HS-27A (cell line): ENCODE measurements around the gene CEP112.

Source experiments
- DNase-seq: peaks from one replicate; pipeline ENCODE4 v3.0.0-alpha.2; 2012; ENCODE audit warnings: low read depth, missing footprints

The CEP112 gene

DNA sequence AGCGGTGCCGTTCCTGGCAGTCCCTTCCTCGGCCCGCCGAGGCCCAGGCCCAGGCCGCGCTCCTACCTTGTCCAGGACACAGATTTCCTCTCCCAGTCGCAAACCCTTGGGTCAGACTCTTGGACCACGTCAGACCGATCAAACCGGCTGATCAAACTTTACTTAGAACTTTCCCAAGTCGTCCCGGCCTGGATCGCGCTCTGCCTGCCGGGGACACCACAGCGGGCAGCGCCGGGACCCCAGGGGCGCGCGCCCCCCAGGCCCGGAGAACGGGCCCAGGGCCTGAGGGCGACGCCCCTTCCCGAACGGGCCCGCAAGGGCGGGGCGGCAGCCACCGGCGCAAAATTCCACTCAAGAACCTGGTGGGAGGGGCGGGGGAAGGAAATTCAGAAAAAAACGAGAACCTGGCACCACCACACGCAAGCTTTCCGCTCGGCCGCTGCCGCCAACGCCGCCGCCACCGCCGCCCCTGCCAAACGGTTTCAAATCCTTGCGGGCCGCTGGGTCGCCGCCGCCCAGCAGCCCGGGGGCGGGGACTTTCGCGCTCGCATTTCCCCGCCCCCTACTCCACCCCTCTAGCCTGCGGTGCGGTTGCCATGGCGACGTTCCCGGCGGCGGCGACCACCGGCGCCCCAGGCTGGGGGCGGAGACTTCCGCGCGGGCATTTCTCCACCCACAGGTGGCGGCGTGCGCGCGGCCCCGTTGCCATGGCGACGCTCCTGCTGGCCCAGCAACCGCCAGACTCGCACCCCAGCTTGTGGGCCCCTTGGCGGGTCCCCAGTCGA lies at the start of gene CEP112:
TSS of gene CEP112 (minus strand) at position 541 of the 785 bp plus-strand sequence.
- no peak for DNase-seq

DNA sequence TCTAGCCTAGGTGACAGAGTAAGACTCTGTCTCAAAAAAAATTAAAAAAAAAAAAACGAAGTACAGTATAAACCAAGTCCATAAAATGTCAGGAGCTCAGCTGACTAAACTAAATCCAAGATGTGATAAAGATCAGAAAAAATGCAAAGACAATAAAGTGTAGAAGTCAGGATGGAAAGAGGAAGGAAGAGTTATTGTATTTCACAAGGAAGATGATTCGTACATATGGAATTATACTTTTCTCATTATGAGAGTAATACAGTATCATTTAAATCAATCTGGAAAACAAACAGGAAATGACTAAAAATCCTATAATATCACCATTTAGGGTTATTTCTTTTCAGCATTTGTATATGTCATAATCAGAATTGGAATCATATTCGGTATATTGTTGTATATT lies 48.7 kb upstream of the CEP112 start:
- no peak for DNase-seq

DNA sequence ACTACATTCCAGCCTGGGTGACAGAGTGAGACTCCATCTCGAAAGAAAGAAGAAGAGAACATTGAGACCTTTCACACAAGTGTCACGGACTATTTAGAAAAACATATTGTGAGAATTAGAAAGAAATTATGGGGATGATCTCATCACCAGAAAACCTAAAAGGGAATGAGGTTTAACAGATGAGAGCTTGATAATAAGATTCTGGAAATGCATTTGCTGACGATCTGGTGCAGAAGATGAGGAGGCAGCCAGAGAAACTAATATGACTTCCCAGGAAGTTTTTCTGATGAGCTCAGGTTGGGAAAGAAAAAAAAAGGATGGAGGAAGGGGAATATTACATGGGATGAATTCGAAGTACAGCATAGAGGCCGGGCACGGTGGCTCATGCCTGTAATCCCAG lies 48.1 kb upstream of the CEP112 start:
- DNase-seq, result no peak

DNA sequence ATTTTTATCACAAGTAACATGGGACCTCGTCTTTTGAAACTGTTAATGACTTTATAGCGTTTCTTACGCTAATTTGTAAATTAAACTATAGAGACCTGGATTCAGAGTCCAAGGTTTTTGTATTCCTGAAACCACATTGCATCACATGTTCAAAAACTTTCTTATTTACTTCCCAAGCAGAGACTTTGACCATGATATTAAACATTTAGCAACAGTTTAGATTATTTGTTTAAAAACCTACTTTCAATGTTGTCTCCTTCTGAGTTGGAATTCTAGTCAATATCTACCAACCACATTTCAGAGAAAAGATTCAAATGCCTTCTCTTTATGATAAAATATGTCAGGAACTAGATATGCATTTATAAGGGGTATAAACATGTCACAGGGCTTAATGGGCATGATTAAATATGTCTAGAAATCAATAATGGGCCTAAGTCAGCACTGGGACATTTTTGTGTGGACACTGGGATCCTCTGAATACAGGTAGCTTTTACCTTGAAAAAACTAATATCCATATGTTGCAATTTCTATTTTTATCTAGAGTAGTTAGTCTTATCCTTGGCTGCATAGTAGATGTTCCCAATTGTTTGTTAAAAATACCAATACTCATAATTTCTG lies 43.6 kb upstream of the CEP112 start:
- no peak for DNase-seq

DNA sequence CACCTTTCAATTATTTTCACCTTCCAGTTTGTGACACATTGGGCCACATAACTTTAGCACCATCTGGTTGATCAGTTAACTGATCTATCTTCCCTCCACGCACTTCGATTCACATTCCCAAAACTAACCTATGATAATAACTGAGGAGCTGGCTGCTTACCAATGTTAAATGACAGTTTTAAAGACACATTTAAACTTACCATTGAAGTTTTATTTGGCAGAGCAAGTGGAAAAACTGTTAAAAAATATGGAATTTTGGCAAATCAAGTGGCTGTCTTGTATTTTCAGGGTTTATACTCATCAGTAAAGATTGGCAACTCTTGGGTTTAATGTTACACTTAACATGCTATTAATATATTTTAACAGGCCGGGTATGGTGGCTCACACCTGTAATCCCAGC lies 42.7 kb upstream of the CEP112 start:
- no peak for DNase-seq

DNA sequence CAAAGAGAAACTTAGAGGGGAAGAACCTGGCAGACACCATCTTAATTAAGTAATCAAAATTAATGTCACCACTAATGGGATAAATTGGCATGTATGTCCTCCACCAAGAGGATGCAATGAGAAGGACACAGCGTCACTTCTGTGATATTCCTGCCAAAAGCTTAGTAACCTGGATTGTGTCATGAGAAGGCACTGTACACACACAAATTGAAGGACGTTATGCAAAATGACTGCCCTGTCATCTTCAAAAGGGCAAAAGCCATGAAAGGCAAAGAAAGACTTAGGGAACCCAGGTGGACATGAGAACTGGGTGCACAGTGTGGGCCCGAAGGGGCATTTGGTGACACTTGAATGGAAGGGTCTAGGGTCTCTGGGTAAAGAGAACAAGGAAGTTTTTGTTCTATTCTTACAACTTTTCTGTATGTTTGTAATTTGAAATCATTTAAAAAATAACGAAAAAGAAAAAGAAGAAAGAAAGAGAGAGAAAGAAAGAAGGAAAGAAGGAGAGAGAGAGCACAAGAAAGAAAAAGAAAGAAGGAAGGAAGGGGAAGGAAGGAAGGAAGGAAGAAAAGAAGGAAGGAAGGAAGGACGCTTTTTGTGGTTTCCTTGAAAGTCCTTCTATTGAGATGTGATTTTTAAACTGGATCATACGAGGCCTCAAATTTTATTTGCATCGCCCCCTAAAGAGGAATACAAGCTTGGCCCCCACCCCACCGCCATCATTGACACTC lies 41.3 kb upstream of the CEP112 start:
- no peak for DNase-seq

DNA sequence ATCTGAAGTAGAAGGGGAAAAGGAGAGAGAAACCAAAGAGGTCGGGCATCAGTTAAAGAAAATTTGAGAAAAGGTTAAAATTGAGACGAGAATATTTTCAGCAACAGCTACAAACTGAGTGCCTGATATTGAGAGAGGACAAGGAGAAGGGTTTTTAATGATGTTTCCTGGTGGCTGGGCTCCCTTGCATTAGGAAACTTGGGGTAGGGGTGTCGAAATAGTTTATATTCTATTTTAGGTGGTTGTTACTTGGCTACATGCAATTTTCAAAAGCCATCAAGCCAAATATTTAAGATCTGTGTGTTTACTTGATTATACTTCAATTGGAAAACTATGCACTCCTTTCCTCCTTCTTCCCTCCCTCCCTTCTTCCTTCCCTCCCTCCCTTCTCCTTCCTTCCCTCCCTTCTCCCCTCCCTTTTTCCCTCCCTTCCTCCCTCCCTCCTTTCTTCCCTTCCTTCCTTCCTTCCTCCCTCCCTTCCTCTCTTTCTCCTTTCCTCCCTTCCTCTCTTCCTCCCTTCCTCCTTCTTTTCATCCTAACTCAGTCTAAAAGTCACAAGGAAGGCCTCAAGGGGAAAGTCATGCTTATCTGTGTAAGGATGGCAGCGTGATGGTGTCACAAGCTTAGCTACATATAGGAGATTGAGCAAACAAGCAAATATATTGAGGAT lies 39.1 kb upstream of the CEP112 start:
- DNase-seq, result no peak

DNA sequence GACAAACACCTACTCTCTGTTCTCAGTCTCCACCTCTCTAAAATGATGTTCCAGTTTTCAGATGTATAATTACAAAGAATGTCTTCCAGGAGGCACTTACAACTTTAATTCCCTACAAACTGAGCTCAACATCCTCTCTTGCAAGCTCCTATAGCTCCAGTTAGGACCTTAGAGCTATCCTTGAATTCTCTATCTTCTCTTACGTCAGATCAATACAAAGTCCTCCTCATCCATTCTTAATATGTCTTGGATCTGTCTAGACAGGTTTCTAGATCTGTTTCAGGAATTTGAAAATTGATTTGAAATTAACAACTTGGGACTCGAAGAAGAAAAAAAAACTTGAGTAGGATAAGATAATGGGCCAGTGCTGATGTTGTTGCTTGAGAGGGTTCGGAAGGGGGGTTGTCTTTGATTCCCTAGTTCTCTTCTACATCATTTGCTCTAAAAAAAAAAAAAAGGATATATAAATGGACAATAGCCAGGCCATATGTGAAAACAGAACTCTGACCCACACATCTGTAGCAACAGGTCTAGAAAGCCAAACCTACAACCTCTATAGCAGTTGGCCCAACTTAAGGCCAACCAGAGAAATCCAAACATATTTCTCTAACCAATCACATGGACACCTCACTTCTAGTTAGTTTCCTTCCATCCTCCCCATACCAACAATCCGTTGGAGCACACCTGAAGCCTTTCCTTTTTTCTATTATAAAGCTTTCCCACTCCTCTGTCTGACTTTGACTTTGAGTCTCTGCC lies 38.0 kb upstream of the CEP112 start:
- DNase-seq, result no peak

DNA sequence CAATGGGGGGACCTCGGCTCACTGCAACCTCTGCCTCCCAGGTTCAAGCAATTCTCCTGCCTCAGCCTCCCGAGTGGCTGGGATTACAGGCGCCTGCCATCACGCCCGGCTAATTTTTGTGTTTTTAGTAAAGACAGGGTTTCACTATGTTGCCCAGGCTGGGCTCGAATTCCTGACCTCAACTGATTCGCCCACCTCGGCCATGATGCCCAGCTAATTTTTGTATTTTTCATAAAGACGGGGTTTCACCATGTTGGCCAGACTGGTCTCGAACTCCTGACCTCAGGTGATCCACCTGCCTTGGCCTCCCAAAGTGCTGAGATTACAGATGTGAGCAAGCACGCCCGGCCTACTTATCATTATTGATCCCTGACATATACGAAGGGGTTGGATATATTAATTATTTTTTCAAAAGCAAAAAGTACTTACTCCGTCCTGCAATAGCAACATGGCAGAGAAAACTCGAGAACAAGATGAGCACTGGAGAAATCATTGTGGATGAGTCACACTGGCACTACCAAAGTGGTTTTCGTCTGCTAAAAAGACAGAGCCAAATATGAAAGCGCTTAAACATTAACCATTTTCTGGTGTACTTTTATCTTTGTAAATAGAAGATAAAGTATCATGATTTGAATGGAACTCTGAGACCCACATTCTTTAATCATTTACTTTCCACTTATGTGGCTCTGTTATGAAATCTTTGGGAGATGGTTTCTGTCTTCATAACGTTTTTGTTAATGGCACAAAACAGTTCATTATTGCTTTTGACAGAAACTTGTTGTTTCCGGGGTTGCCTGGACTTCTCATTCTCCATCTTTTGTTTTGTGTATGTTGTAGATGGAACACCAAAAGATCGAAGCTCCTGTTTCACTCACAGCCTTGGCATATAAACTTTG lies 37.2 kb upstream of the CEP112 start, which contains the start of gene APOH:
TSS of gene APOH (minus strand) at position 529 of the 896 bp plus-strand sequence. CDS start at position 493, 36 bp downstream.
- no peak for DNase-seq

DNA sequence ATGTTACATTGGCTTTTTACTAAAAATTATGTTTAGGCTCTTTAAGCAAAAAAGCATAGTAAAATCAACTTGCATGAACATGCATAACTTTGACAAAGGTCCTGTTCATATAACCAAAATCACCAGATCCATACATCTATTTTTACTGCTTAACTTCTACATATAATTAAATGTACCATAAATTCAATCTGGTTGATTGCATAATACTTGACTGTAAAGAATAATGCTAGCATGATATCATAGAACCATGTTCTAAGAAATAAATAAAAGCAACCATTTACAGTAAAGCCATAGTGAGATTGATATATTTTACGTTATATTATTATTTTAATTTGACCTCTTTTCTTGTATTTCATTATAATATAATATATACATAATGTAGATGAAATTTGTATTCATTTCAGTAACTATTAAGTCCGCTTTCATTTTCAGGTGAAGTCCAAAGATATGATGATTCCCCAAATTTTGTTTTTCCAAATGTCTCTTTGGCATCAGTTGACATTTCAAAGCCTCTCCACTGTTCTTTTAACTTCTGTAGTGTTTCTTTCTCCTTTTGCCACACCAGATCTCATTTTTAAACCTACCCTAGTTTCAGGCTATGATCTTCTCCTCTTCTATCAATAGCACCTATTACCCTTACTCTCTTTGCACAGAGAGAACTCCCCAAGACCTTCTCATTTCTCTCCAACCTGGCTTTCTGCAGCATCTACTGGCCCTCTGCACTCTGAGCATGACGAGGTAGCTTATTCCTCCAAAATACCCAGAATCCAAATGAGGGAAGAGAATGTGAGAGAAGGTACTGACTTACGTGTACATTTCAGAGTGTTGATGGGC lies 35.5 kb upstream of the CEP112 start:
- DNase-seq, result no peak

DNA sequence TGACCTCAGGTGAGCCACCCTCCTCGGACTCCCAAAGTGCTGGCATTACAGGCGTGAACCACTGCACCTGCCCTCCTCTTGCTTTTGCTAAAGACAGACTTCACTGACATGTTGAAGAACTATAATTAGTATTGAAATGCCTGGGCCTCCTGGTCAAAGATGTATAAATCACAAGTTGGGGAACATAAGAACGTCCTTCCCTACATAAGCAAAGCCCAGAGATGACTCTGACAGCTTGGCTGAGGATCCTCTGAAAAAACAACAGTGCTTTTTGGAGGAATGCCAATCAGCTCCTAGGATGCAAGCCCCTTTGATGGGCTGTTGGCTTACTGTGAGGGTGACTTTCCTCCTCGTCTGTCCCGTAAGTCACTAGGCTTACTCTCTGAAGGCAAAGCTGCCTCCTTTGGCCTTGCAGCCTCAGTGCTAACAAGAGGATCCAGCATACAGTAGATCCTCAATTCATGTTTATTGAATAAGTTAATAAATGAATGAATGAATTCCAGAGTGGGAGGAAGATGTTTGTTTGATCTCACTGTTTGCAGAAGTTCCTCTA lies 30.9 kb upstream of the CEP112 start:
- DNase-seq, result no peak

DNA sequence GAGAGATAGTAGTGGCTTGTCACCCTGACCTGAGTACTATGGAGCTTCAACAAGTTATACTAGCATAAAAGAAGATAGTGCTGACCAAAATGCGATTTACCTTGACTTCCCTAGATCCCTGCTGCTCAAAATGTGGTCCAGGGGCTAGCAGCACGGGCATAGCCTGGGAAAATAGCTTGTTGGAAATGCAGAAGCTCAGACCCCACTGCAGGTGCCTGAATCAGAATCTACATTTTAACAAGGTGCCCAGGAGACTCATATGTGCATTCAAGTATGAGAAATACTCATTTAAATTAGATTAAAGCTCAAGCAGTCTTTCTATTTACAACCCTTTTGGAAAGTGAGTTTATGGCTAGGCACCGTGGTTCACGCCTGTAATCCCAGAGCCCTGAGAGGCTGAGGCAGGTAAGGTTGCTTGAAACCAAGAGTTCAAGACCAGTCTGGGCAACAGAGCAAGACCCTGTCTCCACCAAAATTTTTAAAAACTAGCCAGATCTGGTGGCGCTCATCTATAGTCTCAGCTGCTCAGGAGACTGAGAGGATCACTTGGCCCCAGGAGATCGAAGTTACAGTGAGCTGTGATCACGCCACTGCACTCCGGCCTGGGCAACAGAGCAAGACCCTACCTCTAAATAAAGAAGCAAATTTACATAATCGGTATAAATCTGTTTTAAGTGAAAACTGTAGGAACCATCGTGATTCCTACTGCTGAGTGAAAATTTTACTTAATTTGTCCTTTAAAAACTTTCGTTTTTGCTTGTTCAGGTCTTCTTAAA lies 30.0 kb upstream of the CEP112 start:
- no peak for DNase-seq

DNA sequence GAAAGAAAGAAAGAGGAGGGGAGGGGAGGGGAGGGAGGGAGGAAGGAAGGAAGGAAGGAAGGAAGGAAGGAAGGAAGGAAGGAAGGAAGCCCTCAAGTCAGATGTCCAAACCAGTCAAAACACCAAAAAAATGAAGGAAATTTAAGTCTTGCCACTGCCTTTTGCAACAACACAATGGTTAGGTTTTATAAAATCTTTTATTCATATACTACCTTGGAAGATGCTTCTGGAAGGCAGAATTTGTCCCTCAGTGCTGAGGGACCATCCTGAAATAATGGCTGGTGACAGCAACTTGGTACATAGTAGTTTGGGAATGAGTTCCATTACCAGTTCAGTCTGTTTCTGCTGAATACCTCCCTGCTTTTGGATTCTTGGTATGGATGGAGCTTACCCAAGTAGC lies 29.4 kb upstream of the CEP112 start:
- no peak for DNase-seq

DNA sequence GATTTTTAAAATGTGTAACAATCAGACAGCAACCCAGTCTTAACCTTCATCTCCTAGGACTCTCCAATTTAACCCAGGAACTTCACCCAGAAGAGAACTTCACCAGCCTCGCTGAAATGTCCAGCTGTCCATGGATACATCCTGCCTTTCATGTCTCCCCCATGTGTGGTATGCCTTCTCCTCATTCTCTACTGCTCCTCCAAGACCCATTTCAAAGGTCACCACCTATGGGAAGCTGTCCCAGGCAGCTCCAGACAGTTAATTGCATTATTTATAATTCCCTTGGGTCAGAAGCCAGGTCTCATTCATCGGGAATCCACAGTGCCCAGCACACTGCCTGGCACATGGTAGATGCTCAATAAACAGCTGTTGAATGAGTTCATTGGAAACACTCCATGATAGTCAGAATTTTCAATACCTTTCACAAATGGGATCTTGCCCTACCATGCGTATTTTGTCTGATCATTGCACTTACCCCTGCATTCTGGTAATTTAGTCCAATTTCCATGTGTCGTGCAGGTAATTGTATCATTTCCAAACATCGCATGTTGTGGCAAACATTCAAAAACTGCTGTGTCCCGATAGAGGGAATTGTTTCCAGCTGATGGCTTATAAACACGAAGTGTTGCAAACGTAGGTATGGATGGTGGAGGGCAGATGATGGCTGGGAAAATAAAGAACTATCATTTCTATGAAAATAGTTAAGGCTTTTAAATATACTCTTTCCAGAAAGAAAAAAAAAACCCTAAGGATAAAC lies 28.3 kb upstream of the CEP112 start:
- DNase-seq, result no peak

DNA sequence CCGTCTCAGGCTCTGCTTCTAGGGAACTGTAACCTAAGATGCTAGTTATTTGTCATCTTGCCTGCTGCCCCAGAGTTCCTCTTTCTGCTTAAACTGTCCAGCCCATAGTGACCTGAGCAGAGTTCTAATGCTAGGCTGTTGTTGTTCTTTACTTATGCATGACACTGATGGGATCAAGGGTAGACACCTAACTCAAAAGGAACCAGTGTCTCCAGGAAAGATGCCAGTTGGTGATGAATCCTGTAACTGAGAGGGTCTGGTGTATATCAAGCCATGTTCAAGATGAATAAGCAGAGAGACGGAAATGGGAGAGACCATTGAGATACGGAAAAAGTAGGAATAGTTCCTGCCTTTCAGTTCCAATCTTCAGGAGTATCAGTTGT lies 23.6 kb upstream of the CEP112 start:
- DNase-seq, result no peak

DNA sequence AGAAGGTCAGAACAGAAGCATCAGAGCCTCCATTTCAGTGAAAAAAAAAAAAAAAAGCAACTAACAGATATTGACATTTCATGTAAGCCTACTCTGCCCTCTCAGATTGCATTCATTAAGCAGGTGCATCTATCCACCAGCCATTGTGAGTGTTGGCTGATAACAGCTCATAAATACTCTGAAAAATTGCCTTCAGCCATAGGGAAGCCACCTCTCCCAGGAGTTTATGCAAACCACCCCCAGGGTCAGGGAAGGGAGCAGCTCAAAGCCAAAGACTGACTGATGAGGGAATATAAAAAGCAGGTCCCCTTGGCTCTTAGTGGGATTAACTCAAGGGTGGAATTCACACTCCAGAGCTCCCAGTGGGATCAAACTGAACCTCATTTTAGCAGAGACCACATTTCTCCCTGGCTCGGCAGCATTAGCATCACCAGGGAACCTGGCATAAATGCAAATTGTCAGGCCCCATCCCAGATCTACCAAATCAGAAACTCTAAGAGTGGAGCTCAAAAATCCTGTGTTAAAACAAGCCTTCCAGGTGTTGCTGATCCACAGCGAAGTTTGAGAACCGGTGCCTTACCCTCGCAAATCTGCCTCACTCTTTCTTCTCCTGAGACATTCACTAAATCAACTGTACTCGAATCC lies 23.1 kb upstream of the CEP112 start:
- no peak for DNase-seq

DNA sequence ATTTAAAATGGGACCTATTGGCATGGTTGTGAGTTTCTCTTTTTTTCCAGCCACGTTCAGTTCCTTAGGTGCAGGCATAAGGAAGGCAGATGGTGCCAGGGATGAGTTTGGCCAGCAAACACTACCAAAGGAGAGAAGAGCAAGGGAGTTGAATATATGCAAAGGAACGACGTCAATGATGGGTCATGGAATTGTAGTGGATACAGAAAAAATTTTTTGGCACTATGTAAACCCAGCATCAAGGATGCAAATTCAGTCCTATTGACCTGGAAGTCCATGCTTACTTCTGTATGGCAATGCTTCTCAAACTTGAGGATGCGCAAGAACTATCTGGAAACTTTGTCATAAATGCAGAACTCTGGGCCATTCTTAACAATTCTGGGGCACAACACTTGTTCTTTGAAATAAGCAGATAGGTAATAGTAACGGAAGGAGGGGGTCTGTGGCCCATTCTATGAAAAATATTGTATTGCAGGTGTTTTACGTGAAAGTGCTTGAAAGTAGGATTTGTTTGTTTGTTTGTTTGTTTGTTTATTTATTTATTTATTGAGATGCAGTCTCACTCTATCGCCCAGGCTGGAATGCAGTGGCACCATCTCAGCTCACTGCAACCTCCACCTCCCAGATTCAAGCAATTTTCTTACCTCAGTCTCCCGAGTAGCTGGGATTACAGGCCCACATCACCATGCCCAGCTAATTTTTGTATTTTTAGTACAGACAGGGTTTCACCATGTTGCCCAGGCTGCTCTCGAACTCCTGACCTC lies 19.3 kb upstream of the CEP112 start:
- DNase-seq, result no peak
